HL-60 (cell line): ENCODE measurements around the gene LEAP2.

Experiments
- CTCF ChIP-seq: IDR thresholded peaks from one replicate; pipeline ENCODE4 v1.5.1; 2011; ENCODE audit warnings: low read length, control low read depth, inconsistent platforms; ENCODE audit not compliant: insufficient read depth
- GABPA ChIP-seq: IDR thresholded peaks from 2 replicates; pipeline ENCODE4 v1.6.1; 2012; ENCODE audit warnings: low read depth
- POLR2AphosphoS5 ChIP-seq: IDR thresholded peaks from 2 replicates; pipeline ENCODE4 v1.6.1; 2012; ENCODE audit warnings: low read depth
- SPI1 ChIP-seq: IDR thresholded peaks from 2 replicates; pipeline ENCODE4 v1.6.1; 2012; ENCODE audit warnings: low read depth, mild to moderate bottlenecking, borderline replicate concordance
- TF ChIP-seq, protein P1 (sequence below): IDR thresholded peaks from 2 replicates; pipeline ENCODE4 v1.6.1; 2012; ENCODE audit warnings: low read depth; ENCODE audit not compliant: insufficient replicate concordance

DNA sequence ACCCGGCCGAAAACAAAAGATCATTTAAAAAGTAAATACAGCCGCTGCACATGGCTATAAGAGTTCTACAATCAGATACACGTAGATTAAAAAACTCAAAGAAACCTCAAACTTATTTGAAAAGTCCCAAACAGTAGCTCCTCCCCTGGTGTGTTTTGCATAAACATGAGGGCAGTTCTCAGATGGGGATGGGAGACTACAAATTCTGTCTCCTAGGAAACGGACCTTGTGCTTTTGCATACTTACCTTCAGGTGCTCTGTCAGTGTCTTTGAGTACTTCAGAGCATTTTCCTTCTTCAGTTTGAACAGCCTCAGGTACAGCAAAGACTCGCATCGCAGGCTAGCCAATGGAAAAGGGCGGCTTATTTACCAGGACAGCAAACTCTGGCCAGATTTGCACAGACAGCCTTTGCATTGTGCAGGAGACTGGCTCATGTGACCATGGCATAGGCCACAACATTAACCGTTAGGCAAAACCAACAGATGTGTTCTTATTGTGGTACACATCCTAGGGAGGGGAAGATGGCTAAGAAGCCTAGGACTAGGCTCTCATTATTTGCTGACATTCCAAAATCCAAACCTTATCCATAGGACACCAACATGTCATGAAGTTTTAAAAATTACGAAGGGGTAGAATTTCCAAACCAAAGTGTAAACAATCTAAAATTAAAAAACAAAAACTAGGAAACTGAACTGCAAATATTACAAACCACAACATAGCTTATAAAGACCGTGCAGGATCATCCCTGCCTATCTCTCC, 12.8 kb downstream of the LEAP2 start:
- TF ChIP-seq CTCF: no peak
- no peak for TF ChIP-seq GABPA
- TF ChIP-seq POLR2AphosphoS5: no peak
- no peak for TF ChIP-seq SPI1
- TF ChIP-seq, protein P1, sequence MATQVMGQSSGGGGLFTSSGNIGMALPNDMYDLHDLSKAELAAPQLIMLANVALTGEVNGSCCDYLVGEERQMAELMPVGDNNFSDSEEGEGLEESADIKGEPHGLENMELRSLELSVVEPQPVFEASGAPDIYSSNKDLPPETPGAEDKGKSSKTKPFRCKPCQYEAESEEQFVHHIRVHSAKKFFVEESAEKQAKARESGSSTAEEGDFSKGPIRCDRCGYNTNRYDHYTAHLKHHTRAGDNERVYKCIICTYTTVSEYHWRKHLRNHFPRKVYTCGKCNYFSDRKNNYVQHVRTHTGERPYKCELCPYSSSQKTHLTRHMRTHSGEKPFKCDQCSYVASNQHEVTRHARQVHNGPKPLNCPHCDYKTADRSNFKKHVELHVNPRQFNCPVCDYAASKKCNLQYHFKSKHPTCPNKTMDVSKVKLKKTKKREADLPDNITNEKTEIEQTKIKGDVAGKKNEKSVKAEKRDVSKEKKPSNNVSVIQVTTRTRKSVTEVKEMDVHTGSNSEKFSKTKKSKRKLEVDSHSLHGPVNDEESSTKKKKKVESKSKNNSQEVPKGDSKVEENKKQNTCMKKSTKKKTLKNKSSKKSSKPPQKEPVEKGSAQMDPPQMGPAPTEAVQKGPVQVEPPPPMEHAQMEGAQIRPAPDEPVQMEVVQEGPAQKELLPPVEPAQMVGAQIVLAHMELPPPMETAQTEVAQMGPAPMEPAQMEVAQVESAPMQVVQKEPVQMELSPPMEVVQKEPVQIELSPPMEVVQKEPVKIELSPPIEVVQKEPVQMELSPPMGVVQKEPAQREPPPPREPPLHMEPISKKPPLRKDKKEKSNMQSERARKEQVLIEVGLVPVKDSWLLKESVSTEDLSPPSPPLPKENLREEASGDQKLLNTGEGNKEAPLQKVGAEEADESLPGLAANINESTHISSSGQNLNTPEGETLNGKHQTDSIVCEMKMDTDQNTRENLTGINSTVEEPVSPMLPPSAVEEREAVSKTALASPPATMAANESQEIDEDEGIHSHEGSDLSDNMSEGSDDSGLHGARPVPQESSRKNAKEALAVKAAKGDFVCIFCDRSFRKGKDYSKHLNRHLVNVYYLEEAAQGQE: no peak
